T47D (cell line): Measurements from ENCODE around the gene TOMM70.

Experiments used
- DNase-seq, 2 experiments: peaks; one replicate each; pipeline versions ENCODE4 v3.0.0 to v3.0.0-alpha.2; 2011 to 2012; ENCODE audit warnings: low read depth in 1 of 2, low spot score in 1 of 2
- JUND ChIP-seq: IDR thresholded peaks from 2 replicates; pipeline ENCODE4 v1.6.1; 2012; ENCODE audit warnings: low read depth
- in situ Hi-C: cut with HindIII; loops from 2 replicates; pipeline ENCODE4 v1.10.0; 2016; ENCODE audit warnings: low sequenced_read_pairs, low pct_unique_long_range_greater_than_20kb

TOMM70 gene

DNA sequence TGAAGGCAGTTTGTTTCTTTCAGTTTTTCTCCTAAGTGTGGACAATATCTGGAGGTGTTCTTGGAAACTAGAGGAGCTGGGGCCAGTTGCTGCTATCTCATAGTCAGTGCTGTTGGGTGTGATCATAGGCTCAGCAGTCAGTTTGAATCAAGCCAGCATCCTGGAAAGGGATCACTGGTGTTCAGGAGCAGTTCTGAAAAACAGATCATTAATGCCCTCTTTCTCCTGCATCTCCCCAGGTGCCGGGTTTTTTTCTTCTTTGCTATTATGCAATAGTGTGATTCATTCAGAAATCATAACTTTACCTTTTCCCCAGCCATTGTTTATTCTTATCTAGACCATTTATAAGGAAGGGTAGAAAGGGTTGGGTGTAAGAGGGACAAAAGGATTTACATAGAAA is 24.4 kb upstream of the TOMM70 start:
- in situ Hi-C loops, result no loop called here
- TF ChIP-seq JUND, result no peak
- DNase-seq, result no peak

GRCh38 chr3:100424261-100424660 is 23.4 kb upstream of the TOMM70 start:
- no peak for TF ChIP-seq JUND
- in situ Hi-C loops, result no loop called here
- DNase-seq, result no peak

DNA sequence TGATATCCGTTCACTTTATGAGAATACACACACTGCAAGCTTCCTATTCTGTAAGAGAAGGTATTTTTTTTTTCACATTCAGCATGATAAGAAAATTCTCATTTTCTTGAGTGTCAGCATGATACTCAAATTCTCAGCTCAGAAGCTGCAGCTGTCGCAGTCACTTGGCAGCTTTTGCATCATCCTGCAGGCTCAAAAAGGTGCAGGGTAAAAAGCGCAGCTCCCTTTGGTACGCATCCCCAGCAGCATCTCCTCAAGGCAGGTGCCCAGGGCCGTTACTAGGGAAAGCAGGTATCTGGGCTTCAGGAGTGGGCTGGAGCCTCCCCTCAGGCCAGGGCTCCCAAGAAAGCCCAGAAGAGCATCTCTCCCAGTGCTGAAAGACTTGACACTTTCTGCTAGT is 22.7 kb upstream of the TOMM70 start:
- DNase-seq, result no peak
- no peak for TF ChIP-seq JUND
- in situ Hi-C loops, result no loop called here

DNA sequence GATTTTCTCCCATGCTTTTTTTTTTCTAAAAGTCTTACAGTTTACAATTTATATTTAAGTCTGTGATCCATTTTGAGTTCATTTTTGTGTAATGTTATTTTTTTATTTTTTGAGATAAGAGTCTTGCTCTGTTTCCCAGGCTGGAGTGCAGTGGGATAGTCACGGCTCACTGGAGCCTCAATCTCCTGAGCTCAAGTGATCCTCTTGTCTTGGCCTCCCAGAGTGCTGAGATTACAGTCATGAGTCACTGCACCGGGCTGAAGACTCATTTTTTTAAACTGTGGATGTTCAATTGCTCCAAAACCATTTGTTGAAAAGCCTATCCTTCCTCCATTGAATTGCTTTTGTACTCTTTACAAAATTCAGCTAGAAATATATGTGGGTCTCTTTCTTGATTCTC is 20.0 kb upstream of the TOMM70 start:
- no peak for DNase-seq
- no peak for TF ChIP-seq JUND
- in situ Hi-C loops, result no loop called here

DNA sequence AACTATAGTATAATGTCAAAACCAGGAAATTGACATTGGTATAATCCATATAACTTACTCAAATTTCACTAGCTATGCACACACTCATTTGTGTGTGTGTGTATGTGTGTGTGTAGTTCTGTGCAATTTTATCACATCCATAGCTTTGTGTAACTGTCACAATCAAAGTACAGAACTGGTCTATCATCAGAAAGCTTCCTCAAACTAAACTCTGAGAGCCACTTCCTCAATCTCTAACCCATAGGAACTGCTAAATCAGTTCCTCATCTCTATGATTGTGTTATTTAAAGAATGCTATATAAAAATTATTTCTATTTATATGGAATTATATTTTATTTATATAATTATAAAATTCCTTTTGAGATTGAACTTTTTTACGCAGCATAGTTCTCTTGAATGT is 18.5 kb upstream of the TOMM70 start:
- DNase-seq, result no peak
- no peak for TF ChIP-seq JUND
- in situ Hi-C loops, result no loop called here

GRCh38 chr3:100416863-100417262 is 16.0 kb upstream of the TOMM70 start:
- in situ Hi-C loops, result no loop called here
- no peak for DNase-seq
- TF ChIP-seq JUND, result no peak

DNA sequence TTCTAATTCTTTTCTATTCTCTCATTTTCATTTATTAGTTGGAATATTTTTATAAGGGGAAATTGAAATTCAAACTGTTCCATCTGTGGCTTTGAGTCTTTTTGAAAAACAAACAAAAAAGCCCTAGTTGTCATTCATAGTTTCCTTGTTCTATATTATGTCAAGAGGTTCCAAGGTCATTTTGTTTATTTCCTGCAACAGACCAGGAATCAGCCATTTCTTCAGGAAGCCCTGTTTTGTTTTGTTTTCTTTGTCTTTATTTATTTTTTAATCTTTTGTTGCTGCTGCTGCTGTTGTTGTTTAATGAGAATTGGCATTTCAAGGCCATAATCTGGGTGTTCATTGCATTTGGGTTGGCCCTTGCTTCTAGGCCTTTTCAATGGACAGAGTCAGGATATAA is 15.3 kb upstream of the TOMM70 start:
- DNase-seq, result no peak
- no peak for TF ChIP-seq JUND

GRCh38 chr3:100413613-100414012 is 12.7 kb upstream of the TOMM70 start:
- in situ Hi-C loops, result no loop called here
- DNase-seq, result no peak
- TF ChIP-seq JUND, result no peak

More for the DNA sequence above, 15.3 kb upstream of the TOMM70 start:
- in situ Hi-C loops, result no loop called here

- in situ Hi-C loops, result no loop called here
- no peak for TF ChIP-seq JUND
- DNase-seq, result no peak
These were observed 12.2 kb upstream of the TOMM70 start for GRCh38 chr3:100412912-100413590.

DNA sequence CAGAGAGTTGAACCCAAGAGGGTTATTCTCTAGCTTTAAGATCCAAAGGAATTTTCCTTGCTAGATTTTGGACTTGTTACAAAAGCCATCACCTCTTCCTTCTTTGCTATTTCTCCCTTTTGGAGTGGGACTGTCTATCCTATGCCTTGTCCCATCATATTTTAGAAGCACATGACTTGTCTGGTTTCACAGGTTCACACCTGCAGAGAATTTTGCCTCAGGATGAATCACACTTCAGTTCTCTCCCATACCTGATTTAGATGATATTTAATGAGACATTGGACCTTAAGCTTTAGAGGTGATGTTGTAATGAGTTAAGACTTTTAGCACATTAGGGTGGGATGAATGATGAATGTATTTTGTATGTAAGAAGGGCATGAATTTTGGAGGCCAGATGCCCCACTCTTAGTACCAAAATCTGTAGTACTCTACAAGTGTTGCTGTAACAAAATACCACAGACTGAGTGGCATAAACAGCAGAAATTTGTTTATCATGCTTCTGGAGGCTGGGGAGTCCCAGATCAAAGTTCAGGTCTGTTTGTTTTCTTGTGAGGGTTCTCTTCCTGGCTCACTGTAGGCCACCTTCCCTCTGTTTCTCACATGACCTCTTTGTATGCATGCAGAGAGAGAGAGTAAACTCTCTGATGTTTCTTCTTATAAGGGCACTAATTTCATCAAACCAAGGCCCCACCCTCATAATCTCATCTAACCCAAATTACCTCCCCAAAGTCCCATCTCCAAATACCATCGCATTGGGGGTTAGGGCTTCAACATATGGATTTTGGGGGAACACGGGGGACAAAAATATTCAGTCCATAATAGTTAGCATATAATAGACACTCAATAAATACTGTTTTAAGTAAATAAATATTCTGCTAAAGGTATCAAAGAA is 10.4 kb upstream of the TOMM70 start:
- no peak for TF ChIP-seq JUND

DNA sequence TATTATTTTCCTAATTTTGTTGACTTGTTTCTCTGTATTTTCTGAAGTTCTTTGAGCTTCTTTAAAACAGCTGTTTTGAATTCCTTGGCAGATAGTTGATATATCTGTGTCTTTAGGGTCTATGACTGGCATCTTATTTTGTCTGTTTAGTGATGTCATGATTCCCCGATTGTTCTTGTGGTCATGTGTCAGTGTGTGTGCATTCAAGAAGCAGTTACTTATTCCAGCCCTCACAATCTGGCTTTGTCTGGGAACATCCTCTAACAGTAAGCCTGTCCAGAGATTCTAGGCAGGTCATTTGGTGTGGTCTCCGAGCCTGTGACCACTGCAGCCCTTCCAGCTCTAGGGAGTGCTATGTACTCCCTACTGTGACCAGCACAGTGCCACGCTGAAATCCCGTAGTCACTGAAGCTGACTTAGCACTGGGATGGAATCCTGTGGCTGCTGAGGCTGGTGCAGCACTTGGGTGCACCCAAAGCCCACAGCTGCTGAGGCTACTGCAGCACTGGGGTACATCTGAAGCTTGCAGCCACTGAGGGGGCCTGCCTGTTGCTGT is 7.2 kb upstream of the TOMM70 start:
- TF ChIP-seq JUND, result no peak
- in situ Hi-C loops, result no loop called here
- DNase-seq, result no peak

More for the DNA sequence above, 10.4 kb upstream of the TOMM70 start:
- in situ Hi-C loops, result no loop called here
- DNase-seq, result no peak

- in situ Hi-C loops, result no loop called here
- TF ChIP-seq JUND, result no peak
- DNase-seq, result no peak
These were observed 6.3 kb upstream of the TOMM70 start for GRCh38 chr3:100407164-100407563.

- in situ Hi-C loops, result no loop called here
- TF ChIP-seq JUND, result no peak
- no peak for DNase-seq
These were observed 3.3 kb upstream of the TOMM70 start for GRCh38 chr3:100404250-100404548.
